Measurements from ENCODE around the gene MCC.

DNA sequence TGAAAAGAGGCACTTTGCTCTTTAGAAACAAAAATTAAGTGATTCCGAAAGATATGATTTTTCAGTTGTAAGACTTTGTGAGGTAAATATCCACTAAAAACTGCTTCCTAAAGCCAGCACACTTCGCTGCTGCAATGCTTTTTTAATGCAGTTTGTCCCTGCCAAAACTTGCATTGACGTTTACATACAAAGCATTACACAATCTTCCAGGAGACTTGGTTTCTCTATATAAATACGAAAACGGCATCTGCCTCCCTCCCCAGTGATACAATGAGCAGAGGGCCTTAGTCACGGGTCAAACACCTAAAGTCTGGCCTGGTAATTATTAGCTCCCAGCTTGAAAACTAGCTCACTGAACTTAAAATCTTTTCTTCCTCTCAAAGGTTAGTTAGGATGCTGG is 224.2 kb downstream of the MCC start:
- TF ChIP-seq, protein P1, sequence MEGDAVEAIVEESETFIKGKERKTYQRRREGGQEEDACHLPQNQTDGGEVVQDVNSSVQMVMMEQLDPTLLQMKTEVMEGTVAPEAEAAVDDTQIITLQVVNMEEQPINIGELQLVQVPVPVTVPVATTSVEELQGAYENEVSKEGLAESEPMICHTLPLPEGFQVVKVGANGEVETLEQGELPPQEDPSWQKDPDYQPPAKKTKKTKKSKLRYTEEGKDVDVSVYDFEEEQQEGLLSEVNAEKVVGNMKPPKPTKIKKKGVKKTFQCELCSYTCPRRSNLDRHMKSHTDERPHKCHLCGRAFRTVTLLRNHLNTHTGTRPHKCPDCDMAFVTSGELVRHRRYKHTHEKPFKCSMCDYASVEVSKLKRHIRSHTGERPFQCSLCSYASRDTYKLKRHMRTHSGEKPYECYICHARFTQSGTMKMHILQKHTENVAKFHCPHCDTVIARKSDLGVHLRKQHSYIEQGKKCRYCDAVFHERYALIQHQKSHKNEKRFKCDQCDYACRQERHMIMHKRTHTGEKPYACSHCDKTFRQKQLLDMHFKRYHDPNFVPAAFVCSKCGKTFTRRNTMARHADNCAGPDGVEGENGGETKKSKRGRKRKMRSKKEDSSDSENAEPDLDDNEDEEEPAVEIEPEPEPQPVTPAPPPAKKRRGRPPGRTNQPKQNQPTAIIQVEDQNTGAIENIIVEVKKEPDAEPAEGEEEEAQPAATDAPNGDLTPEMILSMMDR (IDR thresholded peaks at IDR 0.05): no peak
- TF ChIP-seq ZFX (IDR thresholded peaks at IDR 0.05; ENCODE audit: borderline replicate concordance): no peak
